Measurements from ENCODE around the gene ARHGAP42.

DNA sequence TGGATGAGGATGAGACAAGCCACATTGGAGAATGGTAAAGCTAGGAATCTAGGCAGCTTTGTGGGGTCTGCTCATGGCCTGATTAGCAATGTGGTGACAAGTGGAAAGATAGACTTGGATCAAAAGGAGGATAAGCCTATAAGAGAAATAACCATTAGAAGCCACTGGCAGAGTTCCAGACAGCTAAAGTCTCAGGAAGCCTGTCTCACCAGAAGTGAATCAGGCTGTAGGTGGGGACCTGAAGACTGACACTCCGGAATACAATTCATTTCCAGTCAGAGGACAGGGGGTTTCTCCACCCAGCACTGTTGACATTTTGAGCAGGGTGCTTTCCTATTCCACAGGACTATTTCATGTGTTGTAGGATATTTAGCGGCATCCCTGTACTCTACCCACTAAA lies 129.7 kb downstream of the ARHGAP42 start:
- TF ChIP-seq, protein P1, sequence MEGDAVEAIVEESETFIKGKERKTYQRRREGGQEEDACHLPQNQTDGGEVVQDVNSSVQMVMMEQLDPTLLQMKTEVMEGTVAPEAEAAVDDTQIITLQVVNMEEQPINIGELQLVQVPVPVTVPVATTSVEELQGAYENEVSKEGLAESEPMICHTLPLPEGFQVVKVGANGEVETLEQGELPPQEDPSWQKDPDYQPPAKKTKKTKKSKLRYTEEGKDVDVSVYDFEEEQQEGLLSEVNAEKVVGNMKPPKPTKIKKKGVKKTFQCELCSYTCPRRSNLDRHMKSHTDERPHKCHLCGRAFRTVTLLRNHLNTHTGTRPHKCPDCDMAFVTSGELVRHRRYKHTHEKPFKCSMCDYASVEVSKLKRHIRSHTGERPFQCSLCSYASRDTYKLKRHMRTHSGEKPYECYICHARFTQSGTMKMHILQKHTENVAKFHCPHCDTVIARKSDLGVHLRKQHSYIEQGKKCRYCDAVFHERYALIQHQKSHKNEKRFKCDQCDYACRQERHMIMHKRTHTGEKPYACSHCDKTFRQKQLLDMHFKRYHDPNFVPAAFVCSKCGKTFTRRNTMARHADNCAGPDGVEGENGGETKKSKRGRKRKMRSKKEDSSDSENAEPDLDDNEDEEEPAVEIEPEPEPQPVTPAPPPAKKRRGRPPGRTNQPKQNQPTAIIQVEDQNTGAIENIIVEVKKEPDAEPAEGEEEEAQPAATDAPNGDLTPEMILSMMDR (IDR thresholded peaks at IDR 0.05) = no peak
- TF ChIP-seq POLR2A (IDR thresholded peaks at IDR 0.05) (no peak), EP300 (IDR thresholded peaks at IDR 0.05) (no peak)

Measured in ovary (tissue), 3 donors.